Measurements from ENCODE around the gene NUDT2. TPM values are rescaled to one million over a fixed set of nuclear protein-coding genes. Genes with fewer than 3 reads are reported as not detected.

Gene NUDT2
- total RNA-seq, 1 experiment from 2014 or later: 34.6 TPM

DNA sequence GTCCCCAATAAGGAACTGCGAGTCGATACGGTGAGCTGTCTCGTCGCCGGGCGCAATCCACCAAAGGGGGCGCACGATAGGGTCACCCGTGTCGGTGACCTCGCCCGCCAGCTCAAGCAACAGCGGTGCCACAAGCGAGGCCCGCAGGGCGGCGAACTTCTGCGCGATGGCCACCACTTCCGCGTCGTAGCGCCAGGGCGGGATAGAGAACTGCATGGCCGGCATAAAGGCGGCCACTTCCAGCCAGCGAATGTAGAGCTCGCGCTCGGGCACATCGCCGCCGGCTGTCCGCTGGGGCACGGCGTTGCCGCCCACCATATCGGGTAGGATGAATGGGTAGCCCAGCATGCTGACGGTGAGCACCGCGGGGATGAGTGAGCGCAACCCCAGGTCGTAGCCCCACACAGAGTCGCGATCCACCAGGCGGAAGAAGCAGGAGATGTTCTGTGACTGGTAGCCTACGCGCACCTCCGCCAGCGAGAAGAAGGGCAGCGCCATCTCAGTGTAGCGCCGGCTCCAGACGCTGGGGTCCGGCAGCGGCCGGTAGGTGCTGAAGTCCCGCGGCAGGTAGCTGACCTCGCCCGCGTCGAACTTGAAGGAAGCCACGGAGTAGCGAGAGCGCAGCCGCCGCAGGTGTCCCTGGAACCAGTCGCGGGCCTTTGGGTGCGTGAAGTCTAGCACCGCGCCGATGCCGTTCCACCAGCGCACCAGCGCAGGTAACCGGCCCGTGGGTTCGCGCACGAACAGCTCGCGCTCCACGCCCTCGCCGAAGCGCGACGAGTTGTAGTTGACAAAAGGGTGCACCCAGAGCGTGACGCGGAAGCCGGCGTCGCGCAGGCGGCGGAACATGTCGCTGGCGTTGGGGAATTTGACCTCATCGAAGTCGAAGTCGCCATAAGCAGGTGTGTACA, 41.9 kb downstream of the NUDT2 start:
- H3F3A ChIP-seq (ENCODE audit: low read length, unreplicated experiment): no peaks in the 10 kb centered on the region
- ChIA-PET CTCF (no interaction called here), POLR2A (ENCODE audit: unreplicated experiment) (no interaction called here)
- no peak overlapping the region for H3K4me2 ChIP-seq (ENCODE audit: low read length)
- intact Hi-C loops (cut with micrococcal nuclease): no loop called here
- no peaks in the 10 kb centered on the region for H3K9me3 ChIP-seq (ENCODE audit: low read length)
- H2AFZ ChIP-seq (ENCODE audit: low read length): no peak overlapping the region
- H3K36me3 ChIP-seq (ENCODE audit: low read depth, low read length): no peaks in the 10 kb centered on the region
- H3K27ac ChIP-seq (ENCODE audit: low read length): no peak overlapping the region
- H3K9ac ChIP-seq (ENCODE audit: low read length): no peak overlapping the region
- H3K79me2 ChIP-seq (ENCODE audit: low read length): no peaks in the 10 kb centered on the region
- H3K9me2 ChIP-seq (replicated peaks; ENCODE audit: low read length): no peaks in the 10 kb centered on the region
- TF ChIP-seq EZH2phosphoT487 (IDR thresholded peaks at IDR 0.05; ENCODE audit: borderline replicate concordance, low read length) (no peak), EZH2 (IDR thresholded peaks at IDR 0.05; ENCODE audit: low read length, unreplicated experiment) (no peak)
- TF ChIP-seq, protein P1, sequence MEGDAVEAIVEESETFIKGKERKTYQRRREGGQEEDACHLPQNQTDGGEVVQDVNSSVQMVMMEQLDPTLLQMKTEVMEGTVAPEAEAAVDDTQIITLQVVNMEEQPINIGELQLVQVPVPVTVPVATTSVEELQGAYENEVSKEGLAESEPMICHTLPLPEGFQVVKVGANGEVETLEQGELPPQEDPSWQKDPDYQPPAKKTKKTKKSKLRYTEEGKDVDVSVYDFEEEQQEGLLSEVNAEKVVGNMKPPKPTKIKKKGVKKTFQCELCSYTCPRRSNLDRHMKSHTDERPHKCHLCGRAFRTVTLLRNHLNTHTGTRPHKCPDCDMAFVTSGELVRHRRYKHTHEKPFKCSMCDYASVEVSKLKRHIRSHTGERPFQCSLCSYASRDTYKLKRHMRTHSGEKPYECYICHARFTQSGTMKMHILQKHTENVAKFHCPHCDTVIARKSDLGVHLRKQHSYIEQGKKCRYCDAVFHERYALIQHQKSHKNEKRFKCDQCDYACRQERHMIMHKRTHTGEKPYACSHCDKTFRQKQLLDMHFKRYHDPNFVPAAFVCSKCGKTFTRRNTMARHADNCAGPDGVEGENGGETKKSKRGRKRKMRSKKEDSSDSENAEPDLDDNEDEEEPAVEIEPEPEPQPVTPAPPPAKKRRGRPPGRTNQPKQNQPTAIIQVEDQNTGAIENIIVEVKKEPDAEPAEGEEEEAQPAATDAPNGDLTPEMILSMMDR (conservative IDR thresholded peaks at IDR 0.05; ENCODE audit: low read depth, low read length): no peak
- H3K4me1 ChIP-seq (ENCODE audit: insufficient read depth, low read length): peaks cover 14% of the 10 kb centered on the region
- BruUV-seq (replicated peaks): no TSS peak
- H3K4me3 ChIP-seq (ENCODE audit: low read length): no peak overlapping the region
- H3K27me3 ChIP-seq (ENCODE audit: low read length): no peaks in the 10 kb centered on the region
- no peak for DNase-seq
- H4K20me1 ChIP-seq (ENCODE audit: low read length): no peaks in the 10 kb centered on the region
- ATAC-seq: no peak

DNA sequence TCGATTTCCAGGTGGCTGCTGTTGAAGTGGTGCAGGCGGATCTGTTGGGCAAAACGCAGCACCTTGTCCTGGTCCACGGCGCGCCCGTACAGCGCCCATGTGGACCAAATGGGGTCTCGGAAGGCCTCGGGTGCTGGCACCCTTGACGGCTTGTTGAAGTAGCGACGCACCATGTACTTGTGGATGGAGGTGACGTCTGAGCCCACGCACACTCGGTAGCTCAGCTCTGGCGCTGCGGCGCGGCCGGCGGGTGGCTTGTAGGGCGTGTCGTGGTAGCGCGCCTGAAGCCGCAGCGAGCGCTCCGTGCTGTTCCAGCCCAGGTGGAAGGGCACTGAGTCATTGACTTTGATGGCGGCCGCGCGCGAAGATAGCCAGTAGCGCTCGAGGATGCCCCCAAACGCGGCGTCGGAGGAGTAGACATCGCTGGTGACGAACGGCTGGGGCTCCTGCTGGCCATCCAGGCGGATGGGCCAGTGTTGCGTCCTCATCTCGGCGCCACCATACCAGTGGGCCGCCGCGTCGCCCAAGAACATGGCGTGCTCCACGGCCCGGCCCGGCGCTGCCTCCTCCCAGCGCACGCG, 42.6 kb downstream of the NUDT2 start:
- H3K4me3 ChIP-seq (ENCODE audit: low read length): no peak overlapping the region
- POLR2A ChIA-PET (ENCODE audit: unreplicated experiment): no interaction called here
- no TSS peak for BruUV-seq (replicated peaks)

More for the DNA sequence above, 42.6 kb downstream of the NUDT2 start:
- DNase-seq (no peak), ATAC-seq (no peak)
- no peaks in the 10 kb centered on the region for H3F3A ChIP-seq (ENCODE audit: low read length, unreplicated experiment)
- H2AFZ ChIP-seq (ENCODE audit: low read length): no peak overlapping the region
- H3K4me1 ChIP-seq (ENCODE audit: insufficient read depth, low read length): peaks cover 14% of the 10 kb centered on the region
- H3K9ac ChIP-seq (ENCODE audit: low read length): no peak overlapping the region
- H3K36me3 ChIP-seq (ENCODE audit: low read depth, low read length): no peaks in the 10 kb centered on the region
- intact Hi-C loops (cut with micrococcal nuclease): no loop called here
- TF ChIP-seq EZH2phosphoT487 (IDR thresholded peaks at IDR 0.05; ENCODE audit: borderline replicate concordance, low read length) (no peak), EZH2 (IDR thresholded peaks at IDR 0.05; ENCODE audit: low read length, unreplicated experiment) (no peak)
- TF ChIP-seq, protein P1 (conservative IDR thresholded peaks at IDR 0.05; ENCODE audit: low read depth, low read length): no peak
- H3K27ac ChIP-seq (ENCODE audit: low read length): no peak overlapping the region
- H3K9me3 ChIP-seq (ENCODE audit: low read length): no peaks in the 10 kb centered on the region
- no peak overlapping the region for H3K4me2 ChIP-seq (ENCODE audit: low read length)
- no peaks in the 10 kb centered on the region for H3K9me2 ChIP-seq (replicated peaks; ENCODE audit: low read length)
- H3K27me3 ChIP-seq (ENCODE audit: low read length): no peaks in the 10 kb centered on the region
- CTCF ChIA-PET: no interaction called here
- H3K79me2 ChIP-seq (ENCODE audit: low read length): no peaks in the 10 kb centered on the region
- no peaks in the 10 kb centered on the region for H4K20me1 ChIP-seq (ENCODE audit: low read length)
